Activated CD8-positive, alpha-beta memory T cell treated with anti-CD3 and anti-CD28 coated beads, Interleukin-2, amount 50 U/mL, for 1 hour (primary cell): ENCODE data around the gene EPB41L4B.
"Not testable (repeated sequence)": the region's sequence is repeated elsewhere in the genome, so short reads cannot be mapped to it uniquely, and the experiment has no call there.

Source experiments
- DNase-seq: peaks from one replicate; pipeline ENCODE4 v3.0.0-alpha.2; 2020; ENCODE audit errors: extremely low read depth

The EPB41L4B gene

GRCh38 chr9:109297899-109298298 lies 23.0 kb downstream of the EPB41L4B start:
- DNase-seq, result no peak

DNA sequence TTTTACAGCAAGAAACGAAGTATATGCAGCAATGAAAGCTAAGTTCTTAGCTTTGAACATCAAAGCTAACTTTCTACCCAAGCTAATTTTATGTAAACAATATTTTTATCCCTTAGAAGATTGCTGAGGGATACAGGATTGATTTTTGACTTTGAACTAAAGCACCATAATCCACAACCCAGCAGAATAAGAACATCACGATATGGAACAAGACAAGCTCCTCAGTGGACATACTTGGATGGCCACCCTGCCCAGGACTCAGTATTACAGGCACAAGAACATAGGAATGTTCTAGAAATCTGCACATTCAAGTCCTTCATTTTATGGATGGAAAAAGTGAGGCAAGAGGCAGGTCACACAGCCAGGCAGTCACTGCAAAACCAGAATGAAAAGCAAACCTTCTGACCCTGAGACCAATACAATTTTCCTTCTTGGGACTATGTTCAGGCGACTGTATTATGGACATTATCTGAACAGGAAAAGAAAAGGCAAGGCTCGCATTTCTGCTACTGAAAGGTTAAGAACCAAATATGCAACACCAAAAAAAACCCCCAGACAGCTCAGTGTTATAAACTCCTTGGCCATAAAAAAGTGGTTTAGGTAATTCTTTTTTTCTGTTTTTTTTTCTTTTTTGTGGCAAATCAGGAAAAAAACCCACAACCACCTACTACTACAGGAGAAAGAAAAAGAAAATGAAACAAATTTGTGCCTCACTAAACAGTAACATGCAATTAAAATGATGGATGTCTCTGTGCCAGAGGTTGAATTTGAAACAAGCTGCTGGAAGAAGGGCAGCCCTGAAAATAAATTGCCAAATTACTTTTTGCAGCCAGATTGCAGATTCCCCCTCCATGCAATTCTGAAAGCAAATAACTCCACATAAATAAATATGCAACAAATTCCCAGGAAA lies 25.4 kb downstream of the EPB41L4B start:
- no peak for DNase-seq

GRCh38 chr9:109290385-109290784 lies 30.5 kb downstream of the EPB41L4B start:
- DNase-seq, result no peak

- DNase-seq, result no peak
Measured at GRCh38 chr9:109289931-109290330, 30.9 kb downstream of the EPB41L4B start.

- no peak for DNase-seq
Measured at GRCh38 chr9:109289186-109289585, 31.7 kb downstream of the EPB41L4B start.

DNA sequence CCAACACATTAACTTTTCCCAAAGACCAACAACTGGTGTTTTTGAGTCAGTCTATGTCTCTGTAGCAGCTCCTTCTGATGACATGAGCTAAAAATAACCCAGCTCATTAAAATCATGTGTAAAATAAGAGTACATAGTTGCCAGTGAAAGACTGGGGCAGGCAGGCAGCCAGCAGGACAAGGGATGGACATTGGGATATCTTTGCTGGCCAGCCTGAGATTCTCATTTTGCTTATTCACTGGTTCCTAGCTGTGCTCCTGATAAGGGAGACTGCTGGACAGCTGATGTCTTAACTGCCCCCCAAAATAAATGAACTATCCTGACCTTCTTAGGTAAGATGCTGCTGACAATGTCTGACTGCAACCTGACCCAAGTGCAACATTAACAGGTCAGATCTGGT lies 33.9 kb downstream of the EPB41L4B start:
- no peak for DNase-seq

DNA sequence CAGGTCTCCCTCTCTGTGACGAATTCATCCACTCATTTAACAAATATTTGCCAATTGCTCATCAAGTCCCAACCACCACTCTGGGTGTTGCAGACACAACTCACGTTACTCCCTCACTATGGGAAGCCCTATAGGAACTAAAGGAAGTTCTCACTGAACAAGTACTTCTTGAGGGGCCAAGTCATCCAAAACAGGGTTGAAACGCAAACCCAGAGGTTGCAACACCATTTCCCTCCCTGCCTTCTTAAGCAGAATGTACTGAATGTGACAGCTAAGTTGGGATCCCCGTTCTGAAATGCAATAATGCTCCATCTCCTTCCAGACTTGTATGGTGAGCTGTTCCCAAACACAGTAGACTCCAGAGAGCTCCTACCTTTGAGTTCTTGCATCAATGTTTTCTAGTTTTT lies 34.3 kb downstream of the EPB41L4B start:
- no peak for DNase-seq

DNA sequence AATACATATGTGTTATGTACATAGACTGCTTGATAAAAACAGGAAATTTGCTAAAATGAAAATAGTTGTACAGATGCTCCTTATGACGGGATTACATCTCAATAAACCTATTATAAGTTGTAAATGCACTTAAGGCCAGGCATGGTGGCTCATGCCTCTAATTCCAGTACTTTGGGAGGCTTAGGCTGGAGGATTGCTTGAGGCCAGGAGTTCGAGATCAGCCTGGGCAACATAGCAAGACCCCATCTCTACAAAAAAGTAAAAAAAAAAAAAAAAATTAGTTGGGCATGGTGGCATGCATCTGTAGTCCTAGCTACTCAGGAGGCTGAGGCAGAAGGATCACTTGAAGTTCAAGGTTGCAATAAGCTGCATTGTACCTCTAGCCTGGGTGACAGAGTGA lies 37.2 kb downstream of the EPB41L4B start:
- not testable (repeated sequence) for DNase-seq

DNA sequence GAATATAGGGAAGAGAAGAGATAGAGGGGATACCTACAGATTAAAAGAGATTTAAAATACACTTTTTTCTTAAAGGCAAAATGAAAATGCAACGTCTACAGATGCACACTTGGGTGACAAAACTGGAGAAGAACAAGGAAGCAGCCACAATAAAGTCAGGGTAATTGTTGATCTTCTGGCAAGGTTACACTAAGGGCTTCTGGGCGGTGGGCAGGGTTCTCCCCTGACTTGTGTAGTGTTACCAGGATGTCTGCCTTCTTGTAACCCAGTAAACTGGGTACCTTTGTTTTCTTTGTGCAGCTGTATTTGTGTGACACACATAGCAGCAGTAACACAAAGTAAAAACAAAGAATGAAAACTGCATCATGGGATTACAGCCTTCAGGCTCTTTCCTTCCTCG lies 37.8 kb downstream of the EPB41L4B start:
- no peak for DNase-seq

GRCh38 chr9:109282302-109282701 lies 38.6 kb downstream of the EPB41L4B start:
- no peak for DNase-seq

- DNase-seq, result no peak
Measured at GRCh38 chr9:109281518-109281917, 39.3 kb downstream of the EPB41L4B start.

DNA sequence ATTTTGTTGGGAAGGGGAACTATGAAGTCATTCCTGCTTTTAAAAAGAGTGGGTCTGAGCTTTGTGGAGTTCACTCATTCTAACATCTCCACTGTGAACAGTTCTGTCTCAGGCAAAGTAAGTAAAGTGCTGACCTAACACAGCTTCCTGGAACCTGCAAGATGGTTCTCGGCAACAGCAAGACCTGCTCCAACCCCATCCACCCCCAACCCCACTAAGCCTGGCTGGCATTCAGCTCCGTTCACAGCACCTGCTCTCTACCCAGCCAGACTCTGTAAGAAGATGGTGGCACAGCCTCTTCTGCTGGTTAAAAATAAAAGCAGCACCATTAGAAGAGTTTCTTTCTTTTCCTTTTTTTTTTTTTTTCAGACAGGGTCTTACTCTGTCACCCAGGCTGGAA lies 42.0 kb downstream of the EPB41L4B start:
- no peak for DNase-seq

DNA sequence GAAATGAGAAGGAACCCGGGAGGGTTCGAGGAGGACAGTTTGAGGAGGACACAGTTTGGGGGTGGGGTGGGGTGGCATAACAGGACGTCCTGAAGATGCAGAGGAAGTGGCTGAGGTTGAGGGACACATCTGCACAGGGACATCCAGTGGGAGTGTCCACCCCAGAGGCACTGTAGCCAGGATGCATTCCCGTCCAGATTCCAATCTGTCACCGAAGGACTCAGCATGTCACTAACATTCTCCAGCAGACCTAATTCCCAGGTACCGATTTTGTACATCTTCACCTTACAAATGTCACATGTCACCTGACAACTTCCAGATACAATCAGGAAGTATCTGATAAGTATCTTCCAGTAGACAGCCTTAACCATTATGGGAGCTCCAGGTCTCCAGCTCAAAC lies 42.6 kb downstream of the EPB41L4B start:
- DNase-seq, result no peak

GRCh38 chr9:109277451-109277850 lies 43.4 kb downstream of the EPB41L4B start:
- no peak for DNase-seq

GRCh38 chr9:109276469-109277440 lies 44.1 kb downstream of the EPB41L4B start:
- no peak for DNase-seq

GRCh38 chr9:109274884-109275730 lies 45.8 kb downstream of the EPB41L4B start:
- DNase-seq, result no peak

GRCh38 chr9:109273869-109274268 lies 47.0 kb downstream of the EPB41L4B start:
- no peak for DNase-seq

- DNase-seq, result no peak
Measured at GRCh38 chr9:109272745-109273144, 48.1 kb downstream of the EPB41L4B start.

DNA sequence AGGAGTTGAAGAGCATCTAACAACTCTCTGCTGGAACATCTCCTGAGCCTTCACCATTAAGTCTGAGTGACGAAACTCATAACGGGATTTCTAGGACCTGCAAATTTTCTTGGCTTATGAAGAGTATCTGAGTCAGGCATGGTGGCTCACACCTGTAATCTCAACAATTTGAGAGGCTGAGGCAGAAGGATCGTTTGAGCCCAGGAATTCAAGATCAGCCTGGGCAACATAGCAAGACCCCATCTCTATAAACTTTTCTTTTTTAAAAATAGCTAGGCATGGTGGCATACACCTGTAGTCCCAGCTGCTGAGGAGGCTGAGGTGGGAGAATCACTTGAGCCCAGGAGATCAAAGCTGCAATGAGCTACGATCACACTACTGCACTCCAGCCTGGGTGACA lies 48.8 kb downstream of the EPB41L4B start:
- no peak for DNase-seq

DNA sequence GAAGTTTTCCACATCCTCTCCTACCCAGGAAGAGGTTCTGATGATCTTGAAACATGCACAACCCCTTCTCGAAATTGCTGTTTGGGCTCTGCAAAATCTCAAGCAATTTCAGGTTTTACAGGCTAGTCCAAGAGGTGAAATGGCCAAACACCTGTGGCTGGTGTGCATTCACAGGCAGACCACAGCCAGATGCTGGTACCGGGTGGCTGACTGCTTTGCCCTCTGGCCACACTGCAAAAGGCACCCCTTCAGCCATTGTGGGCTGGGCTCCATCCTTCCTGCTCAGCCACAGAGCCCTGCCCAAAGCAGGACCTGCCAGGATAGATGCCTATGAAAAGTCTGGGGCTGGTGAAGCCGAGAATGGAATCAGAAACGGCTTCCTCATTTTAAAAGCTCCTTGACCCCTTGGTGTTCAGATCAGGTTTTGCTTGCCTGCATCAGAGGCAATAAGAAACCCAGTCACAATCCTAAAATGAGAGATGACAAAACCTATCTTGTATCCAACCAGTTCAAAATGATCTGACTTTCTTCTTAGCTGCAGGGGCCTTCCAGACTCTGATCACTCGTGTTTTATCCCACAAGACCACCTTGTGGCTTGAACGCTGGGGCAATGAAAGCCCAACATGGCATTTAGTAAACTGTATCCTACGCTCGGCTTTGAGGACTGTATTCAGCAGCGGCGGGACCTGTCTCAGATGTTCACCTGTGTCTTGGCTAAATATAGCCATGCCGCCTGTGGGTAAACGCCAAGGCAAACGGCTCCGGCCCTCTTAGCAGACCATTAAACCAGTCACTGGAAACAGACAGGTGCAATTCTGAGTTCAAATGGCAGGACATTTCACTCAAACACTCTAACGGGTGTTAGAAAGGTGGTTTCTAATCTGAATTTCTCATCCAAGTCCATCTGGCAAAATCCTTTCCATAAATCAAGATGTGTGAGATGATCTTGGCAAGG lies 49.6 kb downstream of the EPB41L4B start:
- no peak for DNase-seq
